ENCODE measurements around the gene RDH13.
"Not testable (repeated sequence)": the region's sequence is repeated elsewhere in the genome, so short reads cannot be mapped to it uniquely, and the experiment has no call there.

Gene RDH13

GRCh38 chr19:55008781-55009180 is 54.2 kb downstream of the RDH13 start:
- not testable (repeated sequence) for DNase-seq

- not testable (repeated sequence) for DNase-seq
Measured at GRCh38 chr19:55008189-55008588, 54.8 kb downstream of the RDH13 start.

- DNase-seq, result not testable (repeated sequence)
Measured at GRCh38 chr19:55007537-55007936, 55.4 kb downstream of the RDH13 start.

GRCh38 chr19:55006795-55007194 is 56.2 kb downstream of the RDH13 start:
- not testable (repeated sequence) for DNase-seq

GRCh38 chr19:55005684-55006488 is 57.1 kb downstream of the RDH13 start:
- DNase-seq, result no peak

GRCh38 chr19:55000761-55001160 is 62.2 kb downstream of the RDH13 start:
- DNase-seq, result no peak

- DNase-seq, result not testable (repeated sequence)
Measured at GRCh38 chr19:54998751-54999239, 64.2 kb downstream of the RDH13 start.

GRCh38 chr19:54995561-54995960 is 67.4 kb downstream of the RDH13 start:
- DNase-seq, result no peak
